ENCODE results near the gene TRIM52.
"Not testable (repeated sequence)": the region's sequence is repeated elsewhere in the genome, so short reads cannot be mapped to it uniquely, and the experiment has no call there.

The TRIM52 gene

DNA sequence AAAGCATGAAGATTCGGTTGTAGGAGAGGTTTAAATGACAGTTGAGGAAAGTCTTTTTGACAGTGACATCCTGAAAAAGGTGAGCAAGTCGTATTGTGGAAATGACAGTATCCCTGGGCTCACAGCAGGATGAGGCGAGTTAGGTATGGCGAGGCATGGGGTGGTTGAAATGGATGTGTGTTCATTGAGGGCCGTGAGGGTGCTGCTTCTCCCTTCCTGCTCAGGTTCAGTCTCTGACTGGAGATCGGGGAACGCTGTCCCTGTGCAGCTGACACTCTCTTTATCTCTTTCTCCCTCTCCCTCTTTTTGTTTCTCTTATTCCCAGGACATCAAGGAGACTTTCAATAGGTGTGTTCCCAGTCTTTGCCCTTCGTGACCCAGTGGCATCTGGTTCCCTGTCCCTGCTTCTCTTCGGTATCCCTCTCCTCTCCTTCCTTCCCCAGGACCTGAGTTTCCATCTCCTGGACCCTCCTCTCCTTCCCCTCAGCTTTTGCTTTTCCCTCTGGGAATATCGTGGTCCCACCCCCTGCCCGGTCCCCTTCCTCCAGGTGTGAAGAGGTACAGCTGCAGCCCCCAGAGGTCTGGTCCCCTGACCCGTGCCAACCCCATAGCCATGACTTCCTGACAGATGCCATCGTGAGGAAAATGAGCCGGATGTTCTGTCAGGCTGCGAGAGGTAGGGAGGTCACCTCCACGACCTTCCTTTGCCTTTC, 27.7 kb downstream of the TRIM52 start:
- DNase-seq (ENCODE audit: low spot score): no peak

- DNase-seq (ENCODE audit: low spot score): no peak
Measured at GRCh38 chr5:181232593-181232992, 28.4 kb downstream of the TRIM52 start.

DNA sequence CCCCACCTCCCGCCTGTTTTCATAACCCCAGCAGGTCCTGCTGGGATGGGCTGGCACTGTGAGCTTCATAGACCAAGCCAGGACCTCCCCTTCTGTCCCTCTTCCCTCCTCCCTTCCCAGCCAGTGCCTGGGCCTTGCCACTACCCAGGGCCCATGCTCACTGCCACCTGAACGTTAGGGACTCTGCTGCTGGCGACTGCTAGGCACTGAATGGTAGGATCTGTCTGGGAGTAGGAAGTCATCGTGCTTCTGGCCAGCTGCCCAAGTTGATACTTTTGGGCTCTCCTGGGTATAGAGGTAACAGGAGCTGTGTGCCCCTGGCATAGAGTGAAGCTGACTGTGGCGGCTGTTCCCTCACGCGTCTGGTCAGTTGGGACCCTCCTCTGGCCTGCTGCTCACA, 29.5 kb downstream of the TRIM52 start:
- DNase-seq (ENCODE audit: low spot score): no peak

DNA sequence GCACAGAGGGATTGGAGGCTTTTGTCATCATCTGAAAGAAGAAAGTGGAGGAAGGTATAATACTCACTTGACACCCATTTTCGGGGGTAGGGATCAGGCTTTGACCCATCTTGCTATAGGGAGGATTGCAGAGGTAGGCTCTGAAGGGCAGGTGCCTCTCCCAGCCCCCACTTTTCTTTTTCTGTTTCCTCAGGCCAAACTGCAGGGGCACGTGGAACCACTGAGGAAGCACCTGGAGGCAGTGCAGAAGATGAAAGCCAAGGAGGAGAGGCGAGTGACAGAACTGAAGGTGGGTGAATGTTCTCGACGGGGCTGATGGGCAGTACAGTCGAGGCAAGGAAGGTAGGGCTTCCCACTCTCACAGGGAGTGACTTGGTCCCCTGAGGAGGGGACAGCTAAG, 30.4 kb downstream of the TRIM52 start:
- DNase-seq (ENCODE audit: low spot score): no peak

DNA sequence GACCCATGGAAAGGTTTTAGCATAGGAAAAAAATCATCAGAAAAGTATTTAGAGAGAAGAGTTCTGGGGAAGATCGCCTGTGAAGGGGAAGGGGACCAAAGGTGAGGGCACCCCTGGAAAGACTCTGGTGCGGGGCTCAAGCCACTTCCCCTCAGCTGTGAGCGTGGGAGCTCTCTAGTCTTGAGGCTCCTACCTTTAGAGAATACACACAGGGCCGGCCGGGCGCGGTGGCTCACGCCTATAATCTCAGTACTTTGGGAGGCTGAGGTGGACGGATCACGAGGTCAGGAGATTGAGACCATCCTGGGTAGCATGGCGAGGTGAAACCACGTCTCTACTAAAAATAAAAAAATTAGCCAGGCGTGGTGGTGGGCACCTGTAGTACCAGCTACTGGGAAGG, 30.9 kb downstream of the TRIM52 start:
- DNase-seq (ENCODE audit: low spot score): no peak

GRCh38 chr5:181224390-181225229, 36.3 kb downstream of the TRIM52 start:
- no peak for DNase-seq (ENCODE audit: low spot score)

GRCh38 chr5:181223729-181224389, 37.1 kb downstream of the TRIM52 start:
- no peak for DNase-seq (ENCODE audit: low spot score)

DNA sequence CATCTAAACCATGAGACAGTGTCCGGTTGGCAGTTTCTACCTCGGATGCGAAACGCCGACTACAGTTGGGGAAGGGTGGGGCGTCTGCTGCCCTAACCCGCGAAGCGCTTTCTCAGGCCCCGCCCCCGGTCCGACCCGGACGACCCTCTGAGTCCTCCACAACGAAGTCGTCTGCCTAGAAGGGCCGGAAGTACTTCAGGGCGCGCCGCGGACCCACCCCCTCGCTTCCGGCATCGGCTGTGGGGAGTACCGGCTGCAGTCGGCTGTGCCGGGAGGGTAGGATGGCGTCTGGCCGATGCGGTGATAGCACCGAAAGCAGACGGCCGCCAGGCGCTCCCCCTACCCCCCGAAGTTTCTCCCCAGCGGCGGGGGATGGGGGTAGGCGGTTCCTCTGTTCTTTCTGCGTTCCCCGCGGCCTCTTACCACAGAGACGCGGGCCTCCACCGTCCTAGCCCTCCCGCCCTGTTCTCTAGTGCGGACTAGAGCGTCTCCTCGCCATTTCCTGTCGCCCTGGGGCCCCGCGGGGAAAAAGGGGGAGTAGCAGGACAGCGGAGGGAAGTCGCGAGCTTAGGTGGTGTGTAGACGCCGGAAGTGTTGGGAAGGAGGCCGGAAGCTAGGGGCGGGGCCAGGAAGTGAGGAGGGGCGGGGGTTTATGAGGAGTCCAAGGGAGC, 37.8 kb downstream of the TRIM52 start, which contains the start of gene TRIM41:
TRIM41 (plus strand) TSS at position 224 of the 671 bp plus-strand sequence. CDS start 719 bp downstream, outside the sequence.
- peak; percentile 93 for DNase-seq (ENCODE audit: low spot score)

DNA sequence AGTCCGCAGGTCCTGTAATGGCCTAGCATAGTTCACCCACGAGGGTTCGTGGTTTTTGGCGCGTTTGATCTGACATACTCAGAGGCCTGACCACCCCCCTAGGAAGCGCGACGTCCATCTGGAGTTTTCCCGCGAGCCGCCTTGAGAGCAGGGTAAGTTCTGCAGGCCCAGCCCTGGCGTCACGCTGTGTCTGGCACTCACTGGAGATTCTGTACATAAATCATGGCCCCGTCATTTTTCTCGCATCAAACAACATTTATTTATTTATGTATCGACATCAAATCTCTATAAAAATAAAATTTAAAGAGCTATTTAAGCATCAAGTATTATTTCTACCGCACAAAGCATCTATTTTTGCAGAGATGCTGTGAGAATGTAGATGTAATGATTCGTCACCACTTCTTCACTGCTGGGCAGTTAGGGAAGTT, 38.3 kb downstream of the TRIM52 start:
- DNase-seq (ENCODE audit: low spot score): no peak

DNA sequence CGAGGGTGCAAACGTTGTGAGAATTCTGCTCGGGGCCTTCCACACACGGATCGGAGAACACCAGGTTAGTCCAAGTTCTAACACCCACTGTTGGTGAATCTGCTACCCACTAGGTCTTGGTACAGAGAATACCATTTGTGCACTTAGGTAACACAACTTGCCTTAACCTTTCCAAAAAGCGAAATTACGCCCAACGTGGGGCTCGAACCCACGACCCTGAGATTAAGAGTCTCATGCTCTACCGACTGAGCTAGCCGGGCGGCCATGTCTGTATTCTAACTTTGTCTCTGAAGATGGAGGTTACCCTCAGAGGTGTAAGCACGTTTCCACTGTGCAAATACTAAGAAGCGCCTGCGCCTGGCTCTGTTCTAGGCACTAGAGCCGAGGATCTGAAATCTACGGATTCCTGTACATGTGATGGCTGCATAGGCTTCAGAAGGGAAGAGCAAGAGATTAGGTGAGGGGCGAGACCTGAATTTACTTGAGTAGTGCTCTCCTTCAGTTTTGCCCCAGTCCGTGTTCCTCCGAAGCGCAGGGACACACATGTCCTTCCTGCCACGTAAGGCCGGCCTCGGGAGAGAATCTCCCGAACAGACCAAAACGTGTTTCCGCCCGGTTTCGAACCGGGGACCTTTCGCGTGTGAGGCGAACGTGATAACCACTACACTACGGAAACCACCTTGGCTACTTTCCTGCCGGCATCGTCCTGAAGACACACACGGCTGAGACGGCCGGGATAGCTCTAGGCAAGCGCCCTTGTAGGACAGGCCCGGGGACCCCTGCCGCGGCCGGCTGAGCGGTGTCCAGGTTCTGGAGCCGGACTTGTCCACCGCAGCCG, 38.9 kb downstream of the TRIM52 start:
- DNase-seq (ENCODE audit: low spot score): peak; percentile 67

GRCh38 chr5:181221105-181221791, 39.7 kb downstream of the TRIM52 start:
- DNase-seq (ENCODE audit: low spot score): no peak

DNA sequence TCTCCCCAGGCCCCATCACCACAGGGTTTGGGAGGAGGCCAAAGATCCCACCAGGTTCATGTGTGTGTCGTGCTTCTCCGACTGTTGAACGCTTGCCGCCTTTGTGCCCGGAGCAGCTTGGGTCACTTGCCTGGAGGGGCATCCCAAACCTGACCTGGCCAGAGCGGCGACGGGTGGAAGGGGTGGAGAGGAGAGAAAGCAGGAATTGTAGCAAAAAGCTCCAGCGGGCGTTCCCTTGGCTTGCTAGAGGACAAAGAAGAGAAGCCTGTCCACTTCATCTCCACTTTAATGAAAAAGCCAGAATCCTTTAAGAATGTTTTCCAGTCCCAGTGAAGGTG, 40.8 kb downstream of the TRIM52 start:
- no peak for DNase-seq (ENCODE audit: low spot score)

DNA sequence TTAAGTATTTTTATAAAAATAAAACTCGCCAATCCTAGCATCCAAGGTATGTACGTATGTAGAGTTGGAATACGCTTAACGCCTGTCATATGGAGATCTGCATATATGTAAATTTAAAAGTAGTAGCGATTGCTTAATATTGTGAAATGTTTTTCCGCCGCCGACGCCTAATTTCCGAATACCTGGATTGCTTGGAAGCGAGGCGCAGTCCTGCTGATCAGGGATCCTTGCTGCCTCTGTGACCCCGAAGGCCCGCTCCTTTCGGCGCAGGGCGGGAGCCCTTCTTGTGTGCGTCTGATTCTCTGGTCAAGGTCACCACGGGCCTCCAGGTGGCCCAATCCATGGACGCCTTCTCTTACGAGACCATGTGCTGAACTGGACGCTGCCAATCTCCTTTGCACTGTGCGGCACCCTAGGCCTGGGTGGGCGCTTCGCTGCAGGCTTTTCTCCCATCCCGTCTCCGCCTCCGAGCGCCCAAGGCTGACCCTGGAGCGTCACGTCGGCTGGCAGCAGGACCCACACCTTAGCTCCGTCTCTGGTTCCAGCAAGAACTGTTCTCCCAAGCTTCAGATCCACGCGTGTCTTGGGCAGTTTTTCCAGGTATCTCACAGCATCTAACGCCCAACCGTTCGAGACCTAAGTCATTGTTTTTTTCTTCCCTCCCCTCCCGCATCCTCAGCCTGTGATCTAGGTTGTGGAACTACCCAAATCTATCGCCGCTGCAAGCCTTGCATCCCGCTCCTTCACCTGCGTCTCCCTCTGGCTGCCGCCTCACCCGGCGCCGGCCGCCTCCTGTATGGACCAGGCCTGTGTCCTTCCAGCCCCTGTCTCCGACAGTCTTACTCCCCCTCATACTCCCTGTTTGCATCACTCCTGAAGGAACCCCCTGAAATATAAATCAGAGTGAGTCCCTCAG, 41.4 kb downstream of the TRIM52 start:
- no peak for DNase-seq (ENCODE audit: low spot score)

- no peak for DNase-seq (ENCODE audit: low spot score)
Measured at GRCh38 chr5:181218795-181219124, 42.2 kb downstream of the TRIM52 start.

DNA sequence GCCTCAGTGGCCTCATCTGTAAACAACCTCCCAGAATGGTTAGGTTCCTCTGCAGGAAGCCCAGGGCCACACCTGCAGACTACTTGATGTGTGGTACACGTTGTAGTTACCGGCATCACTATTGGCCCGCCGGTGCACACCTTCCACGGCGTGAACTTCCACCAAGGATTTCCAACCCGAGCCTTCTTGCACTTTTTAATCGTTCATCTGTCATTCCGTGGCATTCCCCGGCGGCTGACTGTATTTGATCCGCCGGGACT, 43.2 kb downstream of the TRIM52 start:
- no peak for DNase-seq (ENCODE audit: low spot score)

DNA sequence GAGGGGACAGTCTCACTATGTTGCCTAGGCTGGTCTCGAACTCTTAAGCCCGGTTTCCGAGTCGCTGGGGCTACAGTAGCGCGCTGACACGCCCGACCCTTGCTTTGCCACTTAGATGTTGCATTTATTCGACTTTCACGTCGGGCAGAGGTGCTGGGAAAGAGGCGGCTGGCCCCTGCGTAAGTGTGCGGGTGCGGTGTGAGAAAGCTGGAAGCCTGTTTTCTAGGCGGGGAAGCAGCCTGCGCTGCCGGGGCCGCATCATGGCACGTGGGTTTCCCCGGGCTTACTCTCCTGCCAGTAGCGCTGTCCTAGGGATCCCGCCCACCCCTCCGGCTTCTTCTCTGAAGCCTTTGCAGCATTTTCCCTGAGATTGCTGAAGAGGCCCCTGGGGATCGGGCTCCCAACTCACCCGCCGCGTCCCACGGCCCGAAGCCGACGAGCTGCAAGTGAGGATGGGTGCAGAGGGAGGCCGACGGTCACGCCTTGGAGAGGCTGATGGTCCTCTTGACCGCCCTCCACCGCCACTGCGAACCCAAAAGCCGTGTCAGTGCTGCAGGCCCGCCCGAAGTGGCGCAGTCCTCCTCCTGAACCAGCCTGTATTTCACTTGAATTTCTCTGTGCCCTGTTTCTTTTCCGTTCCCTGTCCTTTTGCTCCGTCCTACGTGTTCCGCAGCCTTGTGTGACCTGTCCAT, 43.7 kb downstream of the TRIM52 start:
- DNase-seq (ENCODE audit: low spot score): no peak

- no peak for DNase-seq (ENCODE audit: low spot score)
Measured at GRCh38 chr5:181215997-181216989, 44.6 kb downstream of the TRIM52 start.

- DNase-seq (ENCODE audit: low spot score): not testable (repeated sequence)
Measured at GRCh38 chr5:181214249-181214648, 46.7 kb downstream of the TRIM52 start.
